Measurements from ENCODE around the gene COBLL1.

DNA sequence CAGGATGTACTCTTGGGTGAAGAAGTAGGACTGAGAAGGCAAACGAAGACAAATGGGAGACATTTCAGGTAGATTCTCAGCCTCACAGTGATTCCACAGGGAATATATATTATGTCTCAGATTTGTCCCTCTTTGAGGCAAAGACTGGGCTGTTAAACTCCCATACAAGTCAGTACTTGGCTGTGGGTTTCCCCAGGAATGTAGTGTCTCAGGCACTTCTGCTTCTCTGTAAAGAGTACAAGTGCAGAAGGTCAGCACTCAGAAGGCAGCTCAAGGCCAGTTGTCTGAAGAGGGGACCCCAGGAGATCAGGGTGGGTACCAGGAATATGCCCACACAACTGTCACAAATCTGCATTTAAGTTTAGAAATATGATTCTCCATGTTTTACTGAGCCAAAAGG, 39.9 kb upstream of the COBLL1 start:
- no peak for TF ChIP-seq POLR2A (IDR thresholded peaks at IDR 0.05)
- TF ChIP-seq, protein P1, sequence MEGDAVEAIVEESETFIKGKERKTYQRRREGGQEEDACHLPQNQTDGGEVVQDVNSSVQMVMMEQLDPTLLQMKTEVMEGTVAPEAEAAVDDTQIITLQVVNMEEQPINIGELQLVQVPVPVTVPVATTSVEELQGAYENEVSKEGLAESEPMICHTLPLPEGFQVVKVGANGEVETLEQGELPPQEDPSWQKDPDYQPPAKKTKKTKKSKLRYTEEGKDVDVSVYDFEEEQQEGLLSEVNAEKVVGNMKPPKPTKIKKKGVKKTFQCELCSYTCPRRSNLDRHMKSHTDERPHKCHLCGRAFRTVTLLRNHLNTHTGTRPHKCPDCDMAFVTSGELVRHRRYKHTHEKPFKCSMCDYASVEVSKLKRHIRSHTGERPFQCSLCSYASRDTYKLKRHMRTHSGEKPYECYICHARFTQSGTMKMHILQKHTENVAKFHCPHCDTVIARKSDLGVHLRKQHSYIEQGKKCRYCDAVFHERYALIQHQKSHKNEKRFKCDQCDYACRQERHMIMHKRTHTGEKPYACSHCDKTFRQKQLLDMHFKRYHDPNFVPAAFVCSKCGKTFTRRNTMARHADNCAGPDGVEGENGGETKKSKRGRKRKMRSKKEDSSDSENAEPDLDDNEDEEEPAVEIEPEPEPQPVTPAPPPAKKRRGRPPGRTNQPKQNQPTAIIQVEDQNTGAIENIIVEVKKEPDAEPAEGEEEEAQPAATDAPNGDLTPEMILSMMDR (IDR thresholded peaks at IDR 0.05), result no peak

Measured in heart left ventricle (tissue), 13 donors.